Upper lobe of left lung (tissue), 4 donors: Measurements from ENCODE around the gene PMPCA.

Experiments used
- EP300 ChIP-seq, 4 donors: sonication (generic); formaldehyde crosslinking; IDR thresholded peaks; one replicate each; pipeline ENCODE4 v1.5.1; 2017; ENCODE audit warnings: antibody characterized with exemption in 4 of 4, control low read depth in 2 of 4
- POLR2A ChIP-seq, 4 donors: fragments of 450-650 bp; IDR thresholded peaks; one replicate each; pipeline ENCODE4 v1.5.1; 2016 to 2017; ENCODE audit warnings: antibody characterized with exemption in 4 of 4, mild to moderate bottlenecking in 2 of 4
- TF ChIP-seq, protein P1 (sequence below), 6 experiments: fragments of 450-650 bp in 4 of 6; fragments of 200-600 bp in 2 of 6; sonication (generic) in 2 of 6; IDR thresholded peaks; one replicate each; pipeline ENCODE4 v1.5.1; 2016 to 2019; ENCODE audit warnings: antibody characterized with exemption in 6 of 6

DNA sequence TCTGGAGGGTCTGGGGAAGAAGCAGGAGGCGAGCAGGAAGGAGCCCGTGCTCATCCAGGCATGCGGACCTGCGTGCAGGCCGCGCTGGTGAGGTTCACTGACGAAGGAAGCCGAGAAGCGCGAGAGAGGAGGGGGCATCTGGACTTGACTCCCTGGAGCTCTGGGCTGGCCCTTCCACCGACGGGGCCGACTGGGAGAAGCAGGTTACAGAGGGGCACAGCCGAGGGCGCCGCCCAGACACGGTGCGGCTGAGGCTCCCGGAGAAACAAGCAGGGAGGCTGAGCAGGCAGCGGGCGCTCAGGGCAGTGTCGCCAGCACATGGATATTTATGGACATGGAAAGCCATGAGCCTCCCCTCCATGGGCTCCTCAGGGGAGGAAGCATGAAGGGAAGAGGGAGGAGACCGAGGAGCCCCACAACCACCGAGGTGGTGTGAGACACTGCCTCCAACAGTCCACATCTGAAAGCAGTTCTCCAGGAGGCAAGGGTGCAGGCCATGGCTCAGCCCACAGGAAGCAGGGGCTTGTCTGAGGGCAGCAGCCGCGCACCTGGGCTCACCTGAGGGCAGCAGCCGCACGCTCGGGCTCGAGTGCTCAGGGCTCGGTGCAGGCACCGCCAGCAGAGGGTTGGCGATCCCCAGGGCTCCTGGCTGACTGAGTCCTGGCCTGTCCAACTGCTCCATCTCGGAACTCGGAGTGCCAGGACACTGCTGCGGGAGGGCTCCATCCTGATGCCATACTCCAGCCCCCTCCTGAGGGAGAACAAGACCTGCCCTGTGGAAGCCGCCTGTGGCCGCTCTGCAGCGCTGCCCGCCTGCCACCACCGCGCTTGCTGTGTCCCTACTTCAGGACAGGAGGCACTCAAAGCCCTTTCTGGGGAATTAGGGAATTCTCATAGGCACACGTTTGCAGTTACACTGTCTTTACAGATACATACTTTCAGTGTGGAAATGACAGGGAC is 44.9 kb downstream of the PMPCA start:
- TF ChIP-seq, protein P1, sequence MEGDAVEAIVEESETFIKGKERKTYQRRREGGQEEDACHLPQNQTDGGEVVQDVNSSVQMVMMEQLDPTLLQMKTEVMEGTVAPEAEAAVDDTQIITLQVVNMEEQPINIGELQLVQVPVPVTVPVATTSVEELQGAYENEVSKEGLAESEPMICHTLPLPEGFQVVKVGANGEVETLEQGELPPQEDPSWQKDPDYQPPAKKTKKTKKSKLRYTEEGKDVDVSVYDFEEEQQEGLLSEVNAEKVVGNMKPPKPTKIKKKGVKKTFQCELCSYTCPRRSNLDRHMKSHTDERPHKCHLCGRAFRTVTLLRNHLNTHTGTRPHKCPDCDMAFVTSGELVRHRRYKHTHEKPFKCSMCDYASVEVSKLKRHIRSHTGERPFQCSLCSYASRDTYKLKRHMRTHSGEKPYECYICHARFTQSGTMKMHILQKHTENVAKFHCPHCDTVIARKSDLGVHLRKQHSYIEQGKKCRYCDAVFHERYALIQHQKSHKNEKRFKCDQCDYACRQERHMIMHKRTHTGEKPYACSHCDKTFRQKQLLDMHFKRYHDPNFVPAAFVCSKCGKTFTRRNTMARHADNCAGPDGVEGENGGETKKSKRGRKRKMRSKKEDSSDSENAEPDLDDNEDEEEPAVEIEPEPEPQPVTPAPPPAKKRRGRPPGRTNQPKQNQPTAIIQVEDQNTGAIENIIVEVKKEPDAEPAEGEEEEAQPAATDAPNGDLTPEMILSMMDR (IDR thresholded peaks at IDR 0.05), result no peak
- TF ChIP-seq POLR2A (IDR thresholded peaks at IDR 0.05) (no peak), EP300 (IDR thresholded peaks at IDR 0.05) (no peak)
